B cell (primary cell): ENCODE results near the gene ACHE. TPM values are rescaled to one million over a fixed set of nuclear protein-coding genes. Genes with fewer than 3 reads are reported as not detected.

Experiments
- ATAC-seq: fragments of 200-7000 bp; cut with Tn5 transposase; one replicate; pipeline ENCODE4 v1.10.0; 2021; ENCODE audit warnings: low read depth, mild to moderate bottlenecking, moderate number of reproducible peaks, moderate library complexity
- CTCF ChIA-PET: fragments of 350-600 bp; sonication (Branson Sonifier 250); formaldehyde crosslinking; loops from one replicate; lab custom pipeline; 2021; ENCODE audit warnings: antibody characterized with exemption, inconsistent platforms; lab: Charles Lee
- POLR2A ChIA-PET: fragments of 350-600 bp; sonication (Branson Sonifier 250); formaldehyde crosslinking; loops from one replicate; lab custom pipeline; 2021; ENCODE audit warnings: antibody characterized with exemption; lab: Charles Lee
- DNase-seq: peaks from one replicate; pipeline ENCODE4 v3.0.0; 2013
- H2AFZ ChIP-seq: 2 replicates; pipeline ENCODE4 v1.6.1; 2012; ENCODE audit warnings: mild to moderate bottlenecking, low read depth, low read length; ENCODE audit not compliant: insufficient read depth, poor library complexity, severe bottlenecking
- H3K27ac ChIP-seq, 2 donors: 1 replicate in 1 of 2; 2 replicates in 1 of 2; pipeline ENCODE4 v1.5.1; 2012 to 2013; ENCODE audit warnings: low read length in 2 of 2, mild to moderate bottlenecking in 2 of 2, moderate library complexity in 1 of 2
- H3K27me3 ChIP-seq, 4 experiments: fragments of 200-600 bp in 1 of 4; sonication (generic) in 1 of 4; replicated peaks in 1 of 4; 1 replicate in 2 of 4; 2 replicates in 2 of 4; pipeline versions ENCODE4 v1.6.1 to v1.7.0; 2013 to 2016; ENCODE audit warnings: low read length in 3 of 4, mild to moderate bottlenecking in 2 of 4, mixed read lengths in 1 of 4, moderate library complexity in 1 of 4; ENCODE audit not compliant: insufficient read depth in 4 of 4, control insufficient read depth in 3 of 4; ENCODE audit errors: control extremely low read depth in 1 of 4
- H3K36me3 ChIP-seq, 2 experiments: replicated peaks in 1 of 2; 1 replicate in 1 of 2; 2 replicates in 1 of 2; pipeline versions ENCODE4 v1.6.1 to v1.7.1; 2013; ENCODE audit warnings: low read length in 1 of 2; ENCODE audit not compliant: insufficient read depth in 2 of 2, control insufficient read depth in 1 of 2; ENCODE audit errors: control extremely low read depth in 1 of 2, extremely low read depth in 1 of 2
- H3K4me1 ChIP-seq, 2 donors: fragments of 200-600 bp in 1 of 2; sonication (generic) in 1 of 2; 1 replicate in 1 of 2; 2 replicates in 1 of 2; pipeline versions ENCODE4 v1.5.1 to v1.6.1; 2013 to 2017; ENCODE audit warnings: low read length in 2 of 2; ENCODE audit not compliant: control insufficient read depth in 2 of 2, insufficient read depth in 2 of 2
- H3K4me2 ChIP-seq: replicated peaks from 2 replicates; pipeline ENCODE3; 2012; ENCODE audit warnings: mild to moderate bottlenecking, low read depth, low read length; ENCODE audit not compliant: poor library complexity, severe bottlenecking
- H3K4me3 ChIP-seq, 5 experiments: fragments of 200-600 bp in 1 of 5; sonication (generic) in 1 of 5; 1 replicate in 3 of 5; 2 replicates in 2 of 5; pipeline versions ENCODE4 v1.5.1 to v1.7.0; 2011 to 2016; ENCODE audit warnings: low read length in 4 of 5, mild to moderate bottlenecking in 4 of 5, low read depth in 2 of 5, control low read depth in 1 of 5, moderate library complexity in 1 of 5; ENCODE audit not compliant: insufficient read depth in 1 of 5; ENCODE audit errors: control extremely low read depth in 1 of 5, extremely low read depth in 1 of 5
- H3K79me2 ChIP-seq: fragments of 200-600 bp; sonication (generic); one replicate; pipeline ENCODE4 v1.6.0; 2016; ENCODE audit warnings: low read length; ENCODE audit not compliant: control insufficient read depth, insufficient read depth
- H3K9ac ChIP-seq: fragments of 200-600 bp; sonication (generic); 2 replicates; pipeline ENCODE4 v1.6.1; 2017; ENCODE audit warnings: mild to moderate bottlenecking, low read length, moderate library complexity
- H3K9me3 ChIP-seq, 3 donors: one replicate each; pipeline versions ENCODE4 v1.6.1 to v1.7.1; 2013; ENCODE audit warnings: low read length in 2 of 3; ENCODE audit not compliant: control insufficient read depth in 2 of 3, insufficient read depth in 1 of 3; ENCODE audit errors: control extremely low read depth in 1 of 3
- H4K20me1 ChIP-seq: 2 replicates; pipeline ENCODE4 v1.6.0; 2012; ENCODE audit warnings: mild to moderate bottlenecking, low read length; ENCODE audit not compliant: insufficient read depth, control insufficient read depth, poor library complexity, severe bottlenecking
- H3K27ac Mint-ChIP-seq: one replicate; pipeline ENCODE4 v1.8.0; 2021; ENCODE audit warnings: mixed read lengths
- H3K27me3 Mint-ChIP-seq: one replicate; pipeline ENCODE4 v1.8.0; 2021; ENCODE audit warnings: mixed read lengths
- H3K4me1 Mint-ChIP-seq: one replicate; pipeline ENCODE4 v1.8.0; 2021; ENCODE audit warnings: mixed read lengths
- H3K4me3 Mint-ChIP-seq: one replicate; pipeline ENCODE4 v1.8.0; 2021; ENCODE audit warnings: mixed read lengths
- H3K9me3 Mint-ChIP-seq: one replicate; pipeline ENCODE4 v1.8.0; 2022; ENCODE audit warnings: mixed read lengths; ENCODE audit not compliant: insufficient read depth
- CTCF ChIP-seq: fragments of 200-600 bp; IDR thresholded peaks from one replicate; pipeline ENCODE4 v1.8.0; 2022; ENCODE audit warnings: antibody characterized with exemption, mild to moderate bottlenecking
- EZH2 ChIP-seq: IDR thresholded peaks from 2 replicates; pipeline ENCODE4 v1.6.1; 2012; ENCODE audit warnings: borderline replicate concordance, low read depth, mild to moderate bottlenecking, moderate library complexity, low read length; ENCODE audit not compliant: insufficient read depth, poor library complexity, severe bottlenecking
- WGBS: methylation state at CpG from one replicate; pipeline ENCODE4 v1.1.5; 2013; ENCODE audit warnings: missing lambda C conversion rate; ENCODE audit not compliant: insufficient coverage; 5-methylcytosine and 5-hydroxymethylcytosine counted together
- intact Hi-C: fragments of 100-400 bp; cut with micrococcal nuclease; formaldehyde crosslinking; loops from one replicate; pipeline ENCODE4 v1.10.0; 2022
- polyA plus RNA-seq: library from polyadenylated mRNA; depleted of rRNA; stranded (reverse); fragments of >200 nt; gene quantifications from 2 replicates; pipeline ENCODE4 v1.2.3, GENCODE V29; 2012
- total RNA-seq, 2 donors: library from RNA; stranded (reverse); fragments of 120-200 nt in 1 of 2; gene quantifications; 1 replicate in 1 of 2; 2 replicates in 1 of 2; pipeline versions ENCODE4 v1.2.3 to v1.2.4, GENCODE V29; 2013 to 2022

The ACHE gene
- total and polyA plus RNA-seq, 2 donors (not counting 1 experiment from before 2014, with no cell fraction given) = 0.13 to 0.15 TPM

DNA sequence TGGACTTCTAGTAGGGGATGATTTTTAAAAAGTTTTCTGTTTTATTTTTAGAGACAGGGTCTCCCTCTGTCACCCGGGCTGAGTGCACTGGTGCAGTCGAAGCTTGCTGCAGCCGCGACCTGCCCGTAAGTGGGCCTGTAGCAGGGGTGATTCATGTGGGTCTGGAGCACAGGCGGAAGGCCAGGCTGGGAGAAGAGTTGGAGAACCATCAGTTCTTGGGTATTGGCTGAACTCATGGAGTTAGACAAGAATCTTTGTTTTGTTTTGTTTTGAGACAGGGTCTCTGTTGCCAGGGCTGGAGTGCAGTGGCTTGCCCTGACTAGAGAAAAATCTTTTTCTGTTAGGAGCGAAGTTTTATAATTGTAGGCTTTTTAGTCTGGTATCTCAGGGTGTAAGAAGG is 15.0 kb downstream of the ACHE start:
- Histone ChIP-seq H3K36me3 (peaks cover 0 to 80% of the 10 kb centered on the region in 2 experiments), H3K79me2 (peaks cover 65% of the 10 kb centered on the region), H2AFZ (no peak overlapping the region), H3K27ac (no peak overlapping the region), H3K27me3 (no peaks in the 10 kb centered on the region), H4K20me1 (peaks cover 80% of the 10 kb centered on the region), H3K4me2 (no peak overlapping the region), H3K9me3 (no peaks in the 10 kb centered on the region), H3K9ac (no peak overlapping the region), H3K4me1 (peaks cover 15 to 18% of the 10 kb centered on the region in 2 donors), H3K4me3 (no peak overlapping the region)
- H3K9me3 Mint-ChIP-seq = no peaks in the 10 kb centered on the region
- CTCF ChIA-PET = no interaction called here
- no peaks in the 10 kb centered on the region for H3K27me3 Mint-ChIP-seq
- H3K4me3 Mint-ChIP-seq = no peak overlapping the region
- H3K27ac Mint-ChIP-seq = no peak overlapping the region
- DNase-seq (no peak), ATAC-seq (no peak)
- TF ChIP-seq EZH2 (no peak), CTCF (no peak)
- POLR2A ChIA-PET = interaction anchor here (0.6 kb wide), 1 partner anchor 196 kb away, joined by 5 read pairs; no protein-coding TSS in a partner anchor
- peaks cover 37% of the 10 kb centered on the region for H3K4me1 Mint-ChIP-seq
- intact Hi-C loops = no loop called here
- WGBS = 96% methylated on average over 6 of the region's 7 CpGs

- DNase-seq (no peak), ATAC-seq (no peak)
- peaks cover 73% of the 10 kb centered on the region for H3K79me2 ChIP-seq
- peaks cover 87% of the 10 kb centered on the region for H4K20me1 ChIP-seq
- H3K4me1 ChIP-seq = peaks cover 16 to 22% of the 10 kb centered on the region in 2 donors
- peaks cover 0 to 71% of the 10 kb centered on the region in 2 experiments for H3K36me3 ChIP-seq
- no peak overlapping the region for H3K4me3 Mint-ChIP-seq
- intact Hi-C loops = no loop called here
- no peaks in the 10 kb centered on the region for H3K27me3 Mint-ChIP-seq
- WGBS = 87% methylated on average over 11 of the region's 11 CpGs
- CTCF ChIA-PET = no interaction called here
- H2AFZ ChIP-seq = no peak overlapping the region
- H3K27ac Mint-ChIP-seq = no peak overlapping the region
- no peak overlapping the region for H3K4me2 ChIP-seq
- no peak overlapping the region for H3K9ac ChIP-seq
- no peak for TF ChIP-seq CTCF
- no peak for TF ChIP-seq EZH2
- no peaks in the 10 kb centered on the region for H3K27me3 ChIP-seq
- H3K9me3 ChIP-seq = no peaks in the 10 kb centered on the region
- H3K9me3 Mint-ChIP-seq = no peaks in the 10 kb centered on the region
- POLR2A ChIA-PET = no interaction called here
- H3K27ac ChIP-seq = no peak overlapping the region
- H3K4me3 ChIP-seq = no peak overlapping the region
- H3K4me1 Mint-ChIP-seq = peaks cover 39% of the 10 kb centered on the region
These were observed 15.9 kb downstream of the ACHE start for GRCh38 chr7:100879685-100880261.
